ENCODE data around the gene MGMT.

DNA sequence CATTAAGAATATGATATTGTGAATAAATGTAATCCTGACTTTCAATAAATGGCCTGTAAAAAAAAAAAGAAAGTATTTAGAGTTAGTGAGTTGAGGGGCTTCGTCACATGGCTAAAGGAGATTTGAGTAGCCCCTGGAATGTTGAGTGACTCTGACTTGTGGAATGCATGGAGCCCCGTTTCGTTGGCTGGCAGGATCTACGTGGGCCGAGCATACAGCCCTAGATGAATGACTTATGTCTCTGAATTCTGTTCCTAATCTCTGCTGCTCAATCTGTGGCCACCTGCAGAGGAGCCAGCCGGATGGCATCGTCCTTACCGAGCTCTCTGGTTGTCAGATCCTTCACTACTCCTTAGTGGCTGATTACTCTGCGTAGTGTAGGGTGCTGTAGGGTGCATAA is 155.7 kb downstream of the MGMT start:
- TF ChIP-seq, protein P1, sequence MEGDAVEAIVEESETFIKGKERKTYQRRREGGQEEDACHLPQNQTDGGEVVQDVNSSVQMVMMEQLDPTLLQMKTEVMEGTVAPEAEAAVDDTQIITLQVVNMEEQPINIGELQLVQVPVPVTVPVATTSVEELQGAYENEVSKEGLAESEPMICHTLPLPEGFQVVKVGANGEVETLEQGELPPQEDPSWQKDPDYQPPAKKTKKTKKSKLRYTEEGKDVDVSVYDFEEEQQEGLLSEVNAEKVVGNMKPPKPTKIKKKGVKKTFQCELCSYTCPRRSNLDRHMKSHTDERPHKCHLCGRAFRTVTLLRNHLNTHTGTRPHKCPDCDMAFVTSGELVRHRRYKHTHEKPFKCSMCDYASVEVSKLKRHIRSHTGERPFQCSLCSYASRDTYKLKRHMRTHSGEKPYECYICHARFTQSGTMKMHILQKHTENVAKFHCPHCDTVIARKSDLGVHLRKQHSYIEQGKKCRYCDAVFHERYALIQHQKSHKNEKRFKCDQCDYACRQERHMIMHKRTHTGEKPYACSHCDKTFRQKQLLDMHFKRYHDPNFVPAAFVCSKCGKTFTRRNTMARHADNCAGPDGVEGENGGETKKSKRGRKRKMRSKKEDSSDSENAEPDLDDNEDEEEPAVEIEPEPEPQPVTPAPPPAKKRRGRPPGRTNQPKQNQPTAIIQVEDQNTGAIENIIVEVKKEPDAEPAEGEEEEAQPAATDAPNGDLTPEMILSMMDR (IDR thresholded peaks at IDR 0.05), result no peak
- no peak for TF ChIP-seq ZFX (IDR thresholded peaks at IDR 0.05; ENCODE audit: borderline replicate concordance)

Measured in 22Rv1 (cell line).